GM21367 (cell line): ENCODE measurements around the gene TEX38.
"Not testable (repeated sequence)": the region's sequence is repeated elsewhere in the genome, so short reads cannot be mapped to it uniquely, and the experiment has no call there.

Experiments used
- ATAC-seq: cut with Tn5 transposase; IDR thresholded peaks from one replicate; pipeline ENCODE4 v1.9.1; 2021; ENCODE audit not compliant: unreplicated experiment

The TEX38 gene

GRCh38 chr1:46654698-46655097, 17.0 kb upstream of the TEX38 start:
- ATAC-seq = not testable (repeated sequence)

- ATAC-seq = no peak
Measured at GRCh38 chr1:46655848-46656247, 15.8 kb upstream of the TEX38 start.

- ATAC-seq = no peak
Measured at GRCh38 chr1:46656643-46657042, 15.0 kb upstream of the TEX38 start.

- ATAC-seq = no peak
Measured at GRCh38 chr1:46657775-46658174, 13.9 kb upstream of the TEX38 start.

- ATAC-seq = no peak
Measured at GRCh38 chr1:46659307-46659870, 12.3 kb upstream of the TEX38 start.

GRCh38 chr1:46660116-46660515, 11.5 kb upstream of the TEX38 start:
- peak; percentile 83 for ATAC-seq

- ATAC-seq = not testable (repeated sequence)
Measured at GRCh38 chr1:46662919-46663318, 8.7 kb upstream of the TEX38 start.

- ATAC-seq = no peak
Measured at GRCh38 chr1:46665983-46666382, 5.7 kb upstream of the TEX38 start.

- peak; percentile 75 for ATAC-seq
Measured at GRCh38 chr1:46667782-46668760, 3.6 kb upstream of the TEX38 start, which contains the start of gene ATPAF1. ATPAF1 (minus strand) TSS chr1:46668364; CDS start chr1:46668322, 42 bp downstream.

GRCh38 chr1:46670134-46670533, 1.5 kb upstream of the TEX38 start:
- no peak for ATAC-seq

GRCh38 chr1:46672696-46673095, 1.0 kb downstream of the TEX38 start:
- ATAC-seq = no peak

GRCh38 chr1:46673749-46674182, 2.1 kb downstream of the TEX38 start:
- ATAC-seq = no peak

- ATAC-seq = peak; percentile 70
Measured at GRCh38 chr1:46675549-46676314, 4.1 kb downstream of the TEX38 start.

GRCh38 chr1:46676531-46676930, 4.9 kb downstream of the TEX38 start:
- ATAC-seq = no peak

GRCh38 chr1:46677339-46677738, 5.7 kb downstream of the TEX38 start:
- ATAC-seq = no peak

GRCh38 chr1:46679789-46680573, 8.3 kb downstream of the TEX38 start:
- ATAC-seq = no peak

- ATAC-seq = no peak
Measured at GRCh38 chr1:46681333-46682034, 9.8 kb downstream of the TEX38 start.

- ATAC-seq = no peak
Measured at GRCh38 chr1:46682064-46682463, 10.4 kb downstream of the TEX38 start.

- no peak for ATAC-seq
Measured at GRCh38 chr1:46684670-46685069, 13.0 kb downstream of the TEX38 start.

- no peak for ATAC-seq
Measured at GRCh38 chr1:46686255-46686654, 14.6 kb downstream of the TEX38 start.
